NCI-H1694 treated with DMSO at 0.1 percent for 48 hours (cell line): ENCODE data around the gene EXOC3.

ENCODE experiments used
- DNase-seq: peaks from one replicate; lab custom pipeline; 2025; lab: John Stamatoyannopoulos, UW

EXOC3 gene

DNA sequence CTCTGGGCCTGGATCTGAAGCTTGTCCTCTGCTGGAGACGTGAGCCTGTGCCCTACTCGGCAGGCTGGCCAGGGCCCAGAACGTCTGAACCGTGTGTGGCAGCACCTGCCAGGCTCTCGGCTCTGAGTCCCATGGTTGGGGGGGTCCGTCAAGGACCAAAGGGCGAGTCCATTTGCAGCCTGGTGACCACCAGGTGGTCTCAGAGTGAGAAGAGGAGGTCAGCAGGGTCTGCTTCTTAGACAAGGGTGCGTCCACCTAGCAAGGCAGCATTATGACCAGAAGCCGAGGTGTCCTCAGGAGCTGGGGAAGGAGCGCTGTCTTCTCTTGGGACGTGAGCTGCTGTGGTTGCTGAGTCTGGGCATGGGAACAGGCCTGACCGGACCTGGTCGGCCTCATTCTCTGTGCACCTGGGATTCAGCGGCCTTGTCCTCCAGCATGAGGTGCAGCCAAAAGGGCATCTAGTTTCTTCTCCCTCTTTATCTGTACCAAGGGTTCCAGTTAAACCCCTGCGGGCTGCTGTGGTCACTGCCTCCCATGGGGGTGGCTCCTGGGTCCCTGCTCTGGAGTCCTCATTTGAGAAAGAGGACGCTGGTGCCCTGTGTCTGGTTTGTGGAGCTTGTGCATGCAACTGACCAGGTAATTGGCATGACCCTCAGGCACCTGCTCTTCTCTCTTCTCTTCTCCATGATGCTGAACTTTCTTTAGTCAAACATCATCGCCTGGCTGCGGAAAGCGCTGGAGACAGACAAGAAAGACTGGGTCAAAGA lies 14.4 kb downstream of the EXOC3 start:
- DNase-seq, result no peak

DNA sequence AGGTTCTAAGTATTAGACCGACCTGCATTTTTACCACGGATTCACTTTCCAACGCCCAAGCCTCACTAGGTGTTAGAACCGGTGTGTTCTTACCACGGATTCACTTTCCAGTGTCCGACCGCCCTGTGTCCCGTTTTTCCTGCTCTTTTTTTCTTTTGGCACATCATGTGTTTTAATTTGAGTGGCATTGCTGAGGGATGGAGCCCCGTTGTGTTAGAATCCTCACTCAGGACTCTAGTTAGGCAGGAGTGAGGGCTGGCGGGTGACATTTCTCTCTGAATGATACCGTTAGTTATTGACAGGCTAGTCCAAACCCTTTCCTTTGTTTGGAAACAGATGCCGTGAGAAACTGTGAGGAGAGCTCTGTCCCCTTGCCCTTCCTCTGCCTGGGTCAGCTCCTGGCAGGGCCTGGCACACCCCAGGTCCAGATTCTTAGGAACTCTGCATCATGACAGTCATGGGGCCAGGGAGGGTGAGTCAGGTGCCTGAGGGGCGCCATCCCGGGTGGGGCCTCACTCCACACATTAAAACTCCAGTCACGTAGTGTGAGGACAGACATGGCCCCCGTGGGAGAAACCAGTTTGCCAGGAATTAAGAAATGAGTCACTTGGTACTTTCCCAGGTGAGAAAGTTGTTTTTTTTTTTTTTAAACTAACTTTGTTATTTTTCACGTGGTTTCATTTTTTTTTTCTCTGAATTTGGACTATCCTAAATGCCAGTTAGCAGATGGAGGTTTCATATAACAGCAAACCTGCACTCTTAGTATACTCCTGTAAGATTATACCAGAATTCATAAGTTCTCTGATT lies 15.8 kb downstream of the EXOC3 start:
- no peak for DNase-seq

- DNase-seq, result no peak
Measured at GRCh38 chr5:459562-460272, 16.7 kb downstream of the EXOC3 start.

DNA sequence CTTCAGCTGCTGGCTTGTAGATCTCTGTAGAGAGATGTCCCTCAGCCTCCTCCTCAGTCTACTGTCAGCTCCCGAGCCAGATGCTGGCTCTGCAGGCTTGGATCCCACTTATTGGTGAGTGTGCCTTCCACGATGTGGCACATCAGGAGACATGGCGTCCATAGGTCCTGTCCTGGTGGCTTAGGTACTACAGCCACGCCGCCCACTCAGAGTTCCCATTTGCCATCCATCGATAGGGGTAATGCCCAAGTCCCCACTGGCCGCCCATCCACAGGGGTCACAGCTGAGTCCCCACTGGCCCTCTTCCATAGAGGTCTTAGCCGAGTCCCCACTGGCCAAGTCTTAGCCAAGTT lies 17.3 kb downstream of the EXOC3 start:
- no peak for DNase-seq

- no peak for DNase-seq
Measured at GRCh38 chr5:462051-462481, 19.1 kb downstream of the EXOC3 start.

DNA sequence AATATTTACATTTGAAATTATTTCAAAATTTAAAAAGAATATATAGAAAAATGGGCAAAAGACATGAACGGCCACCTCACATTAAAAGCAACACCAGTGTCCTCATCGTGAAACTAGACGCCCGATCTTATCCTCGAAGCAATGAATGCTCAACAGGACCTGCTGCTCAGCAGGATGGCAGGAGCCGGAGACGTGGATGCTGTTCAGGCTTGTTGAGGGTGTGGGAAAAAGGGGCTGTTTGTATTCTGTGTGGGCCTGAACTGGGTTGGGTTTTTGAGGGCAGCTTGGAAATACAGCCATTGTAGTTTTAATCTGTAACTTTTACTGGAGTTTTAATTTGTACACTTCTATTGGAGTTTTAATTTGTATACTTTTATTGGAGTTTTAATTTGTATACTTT lies 20.3 kb downstream of the EXOC3 start:
- DNase-seq, result no peak

- DNase-seq, result no peak
Measured at GRCh38 chr5:463952-464351, 21.0 kb downstream of the EXOC3 start.

DNA sequence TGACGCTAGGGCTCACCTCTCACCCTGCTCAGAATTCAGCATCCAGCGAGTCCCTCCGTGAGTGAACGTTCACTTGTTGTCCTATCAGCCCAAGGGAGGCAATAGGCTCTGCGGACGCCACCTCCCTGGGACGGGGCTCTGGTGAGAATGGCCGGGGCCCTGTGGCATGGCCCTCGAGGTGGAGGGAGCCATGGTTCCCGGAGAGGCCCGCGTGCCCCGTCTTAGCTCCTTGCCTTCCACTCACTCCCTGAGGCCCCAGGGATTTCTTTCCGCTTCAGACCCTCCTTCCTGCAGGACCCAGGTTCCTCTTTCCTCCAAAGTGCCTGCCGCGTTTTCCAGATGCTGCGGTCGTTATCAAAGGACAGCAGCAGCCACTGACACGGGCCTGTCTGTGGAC lies 21.5 kb downstream of the EXOC3 start:
- no peak for DNase-seq

DNA sequence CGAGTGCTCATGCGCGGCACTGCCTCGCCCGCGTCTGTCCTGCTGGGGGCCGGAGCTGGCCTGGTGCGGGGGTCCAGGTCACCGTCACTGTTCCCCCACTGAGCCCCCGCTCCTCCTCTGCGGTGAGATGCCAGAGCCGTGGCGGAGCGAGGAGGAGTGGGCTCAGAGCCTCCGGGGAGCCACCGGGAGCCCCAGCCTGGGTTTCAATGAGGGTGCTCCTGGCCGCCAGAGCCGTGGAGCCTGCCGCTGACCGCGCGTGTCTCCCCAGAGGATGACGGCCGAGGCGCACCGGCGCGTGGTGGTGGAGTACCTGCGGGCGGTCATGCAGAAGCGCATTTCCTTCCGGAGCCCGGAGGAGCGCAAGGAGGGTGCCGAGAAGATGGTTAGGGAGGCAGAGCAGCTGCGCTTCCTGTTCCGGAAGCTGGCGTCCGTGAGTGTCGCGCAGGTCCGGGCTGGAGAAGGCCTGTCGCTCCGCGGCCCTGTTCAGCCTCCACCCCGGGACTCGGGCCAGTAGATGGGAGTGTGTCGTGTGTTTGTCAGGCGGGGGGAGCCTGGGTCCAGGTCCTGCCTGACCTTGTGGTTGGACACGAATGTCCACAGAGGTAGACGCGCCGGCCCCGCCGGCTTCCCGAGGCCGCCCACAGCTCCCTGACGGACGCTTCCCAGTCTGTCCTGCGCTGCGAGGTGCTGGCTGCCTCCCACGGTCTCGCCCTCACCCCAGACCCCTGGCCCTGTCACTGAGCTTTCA lies 22.0 kb downstream of the EXOC3 start:
- DNase-seq, result no peak

DNA sequence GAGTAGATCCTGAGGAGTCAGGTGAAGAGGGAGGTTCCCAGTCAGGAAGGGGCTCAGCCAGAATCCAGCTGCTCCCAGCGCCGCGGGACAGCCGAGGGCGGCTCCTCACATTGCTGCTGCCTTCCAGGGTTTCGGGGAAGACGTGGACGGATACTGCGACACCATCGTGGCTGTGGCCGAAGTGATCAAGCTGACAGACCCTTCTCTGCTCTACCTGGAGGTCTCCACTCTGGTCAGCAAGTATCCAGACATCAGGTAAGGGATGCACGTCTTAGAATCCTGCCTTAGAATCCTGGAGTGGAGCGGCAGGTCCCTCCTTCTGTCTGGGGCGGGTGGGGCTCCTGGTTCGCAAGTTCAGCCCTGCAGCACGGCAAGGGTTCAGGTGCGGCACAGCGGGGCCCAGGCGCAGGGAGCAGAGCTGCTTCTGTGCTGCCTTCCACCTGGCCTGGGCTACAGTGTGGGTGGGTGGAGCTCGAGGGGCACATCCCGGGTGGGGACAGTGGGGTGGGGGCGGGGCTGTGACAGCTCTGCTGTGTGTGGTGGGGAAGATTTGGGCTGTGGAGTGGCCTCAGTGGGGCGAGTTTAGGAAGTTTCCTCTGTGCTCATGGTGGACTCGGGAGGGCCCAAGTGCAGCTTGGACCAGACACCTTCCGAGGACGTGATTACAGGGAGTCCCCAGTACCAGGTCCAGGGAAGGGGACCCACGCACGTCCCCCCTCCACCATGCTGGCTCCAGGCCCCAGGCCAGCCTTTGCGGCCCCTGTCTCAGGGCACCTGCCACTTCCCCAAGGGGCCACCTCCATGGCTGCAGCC lies 22.8 kb downstream of the EXOC3 start:
- no peak for DNase-seq

DNA sequence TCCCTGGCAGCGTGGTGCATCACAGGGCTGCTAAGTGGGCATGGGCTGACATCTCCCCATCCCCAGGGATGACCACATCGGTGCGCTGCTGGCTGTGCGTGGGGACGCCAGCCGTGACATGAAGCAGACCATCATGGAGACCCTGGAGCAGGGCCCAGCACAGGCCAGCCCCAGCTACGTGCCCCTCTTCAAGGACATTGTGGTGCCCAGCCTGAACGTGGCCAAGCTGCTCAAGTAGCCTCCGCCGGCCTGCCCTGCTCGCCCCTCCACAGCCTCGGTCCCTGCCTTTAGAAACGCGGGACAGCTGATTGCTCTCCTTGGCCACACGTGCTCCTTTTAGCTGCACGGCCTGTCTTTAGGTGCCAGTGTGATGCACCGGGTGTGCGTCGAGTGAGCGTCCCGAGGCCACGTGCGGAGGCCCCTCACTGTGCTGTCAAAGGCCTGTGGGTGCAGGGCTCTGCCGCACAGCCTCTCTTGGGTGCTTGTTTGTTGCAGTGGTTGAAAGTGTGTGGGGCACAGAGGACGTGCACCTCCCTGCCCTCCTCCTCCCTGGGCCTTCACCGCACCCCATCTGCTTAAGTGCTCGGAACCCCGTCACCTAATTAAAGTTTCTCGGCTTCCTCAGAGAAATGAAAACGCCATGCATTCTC lies 23.8 kb downstream of the EXOC3 start:
- DNase-seq, result no peak

DNA sequence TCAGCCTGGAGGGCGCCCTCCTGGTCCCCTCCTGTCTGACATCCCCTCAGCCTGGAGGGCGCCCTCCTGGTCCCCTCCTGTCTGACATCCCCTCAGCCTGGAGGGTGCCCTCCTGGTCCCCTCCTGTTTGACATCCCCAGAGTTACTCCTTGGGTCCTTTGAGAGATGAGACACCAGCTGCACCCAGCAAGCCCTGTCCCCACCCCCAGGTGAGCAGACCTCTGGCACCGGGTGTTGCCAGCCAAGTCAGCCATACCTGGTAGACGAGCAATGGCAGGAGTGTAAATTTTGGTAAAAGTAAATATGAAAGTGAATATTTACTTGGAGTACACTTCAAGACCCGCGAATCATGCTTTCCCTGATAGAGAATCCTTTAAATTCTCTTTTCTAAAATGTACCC lies 25.4 kb downstream of the EXOC3 start:
- DNase-seq, result no peak

DNA sequence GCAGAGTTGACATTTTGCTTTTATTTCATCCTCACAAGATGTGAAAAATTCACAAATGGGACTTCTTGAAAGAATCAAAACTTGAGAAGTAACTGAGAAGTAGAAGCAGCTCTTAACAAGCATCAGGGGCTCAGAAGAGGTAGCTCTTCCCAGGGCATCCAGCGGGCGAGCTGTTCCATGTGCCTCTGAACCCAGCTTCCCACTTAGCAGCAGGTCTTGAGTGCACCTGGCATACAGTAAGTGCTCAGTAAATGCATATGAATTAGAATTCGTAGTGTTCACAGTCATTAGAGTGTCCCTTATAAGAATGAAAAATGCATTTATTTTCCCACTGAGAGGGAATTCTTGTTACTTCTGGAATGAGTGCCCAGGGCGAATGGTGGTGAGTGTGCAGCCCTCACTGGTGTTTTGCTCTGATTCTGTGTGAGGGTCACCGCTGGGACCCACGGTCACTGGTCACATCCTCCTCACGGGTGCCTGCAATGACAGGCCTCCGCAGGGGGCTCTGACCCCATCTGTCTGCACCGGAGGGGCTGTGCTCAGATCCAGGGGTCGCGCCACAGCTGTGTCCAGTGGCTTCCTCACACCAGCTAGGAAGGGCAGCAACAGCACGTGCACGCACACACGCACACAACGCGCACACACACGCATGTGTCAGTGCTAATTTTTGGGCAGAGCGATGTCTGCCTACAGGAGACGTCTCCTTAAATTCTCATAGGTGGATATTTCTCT lies 26.9 kb downstream of the EXOC3 start:
- DNase-seq, result no peak

DNA sequence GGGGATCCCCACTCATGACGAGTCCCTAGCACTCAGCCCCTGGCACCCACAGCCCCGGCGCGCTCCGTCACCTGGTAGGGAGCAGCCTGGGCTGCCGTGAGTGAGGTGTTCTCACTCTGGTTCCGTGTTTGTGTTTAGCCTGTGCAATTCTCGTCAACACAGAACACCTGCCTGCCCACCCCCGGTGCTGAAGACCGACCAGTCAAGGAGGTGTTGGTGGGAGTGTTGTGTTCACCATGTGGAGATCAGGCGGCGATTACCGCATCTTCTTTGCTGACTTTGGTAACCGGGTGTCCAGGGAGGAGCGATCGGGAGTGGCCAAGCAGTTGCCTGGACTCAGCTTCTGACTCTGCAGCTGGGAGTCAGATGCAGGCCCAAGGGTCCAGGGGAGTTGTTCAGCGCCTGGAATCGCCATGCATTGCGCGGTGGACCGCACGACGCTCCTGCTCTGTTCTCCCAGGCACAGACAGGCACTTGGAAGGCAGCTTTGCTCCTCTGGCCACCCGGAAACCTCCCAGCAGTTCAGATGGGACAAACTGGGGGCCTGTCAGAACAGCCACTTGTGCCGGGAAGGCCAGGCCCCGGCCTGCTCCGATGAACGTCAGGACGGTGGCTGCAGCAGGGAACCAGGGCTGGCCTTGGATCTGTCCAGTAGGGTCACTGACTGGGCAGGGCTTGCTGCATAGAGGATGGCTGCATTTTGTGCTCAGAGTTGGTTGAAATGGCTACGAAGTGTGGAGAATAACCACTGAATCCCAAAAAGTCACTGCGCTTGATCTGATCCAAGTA lies 28.2 kb downstream of the EXOC3 start:
- no peak for DNase-seq

DNA sequence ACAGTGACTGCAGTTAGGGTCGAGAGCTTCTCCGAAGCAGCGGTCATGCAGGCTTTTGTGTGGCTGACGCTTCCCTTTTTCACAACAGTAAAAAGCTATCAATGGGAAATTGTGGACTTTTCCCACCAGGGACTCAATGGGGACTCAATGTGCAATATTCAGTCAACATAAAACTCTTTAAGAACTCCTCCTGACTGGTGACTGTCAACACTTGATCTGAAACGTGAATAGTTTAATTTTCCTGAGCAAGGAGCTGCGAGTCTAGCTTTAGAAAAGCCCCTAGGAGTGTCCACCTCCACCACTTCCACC lies 28.7 kb downstream of the EXOC3 start:
- DNase-seq, result no peak

DNA sequence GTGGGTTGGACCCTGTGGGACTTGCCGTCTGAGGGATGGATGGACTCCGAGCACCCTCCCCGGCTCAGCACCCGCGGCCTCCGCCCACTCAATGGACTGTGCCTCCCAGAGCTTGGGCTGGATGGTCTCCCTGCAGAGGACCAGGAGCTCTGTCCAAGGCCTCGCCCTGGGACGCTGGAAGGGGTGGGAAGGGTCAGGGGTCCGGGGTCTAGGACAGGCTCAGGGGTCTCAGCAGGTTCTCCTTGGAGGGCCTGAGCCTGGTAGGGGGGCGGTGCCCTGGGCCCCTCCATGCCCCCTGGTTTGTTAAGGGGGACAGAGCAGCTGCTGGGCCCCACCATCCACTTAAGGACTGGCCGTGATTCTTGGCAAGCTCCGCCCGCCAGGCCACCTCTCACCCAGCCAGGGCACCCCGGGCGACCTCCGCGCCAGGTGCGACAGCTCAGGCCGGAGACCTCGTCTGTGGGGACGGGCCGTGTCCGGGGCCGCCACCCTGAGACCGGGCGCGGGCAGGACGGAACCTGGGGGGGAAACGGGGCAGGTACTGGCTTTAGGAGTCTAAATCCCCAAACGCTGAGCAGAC lies 29.2 kb downstream of the EXOC3 start:
- no peak for DNase-seq

GRCh38 chr5:472656-473550 lies 29.9 kb downstream of the EXOC3 start:
- peak; percentile 63 for DNase-seq

- peak; percentile 16 for DNase-seq
Measured at GRCh38 chr5:473551-474192, 30.7 kb downstream of the EXOC3 start.
